Kidney epithelial cell (primary cell): ENCODE measurements around the gene IGLL1. TPM values are rescaled to one million over a fixed set of nuclear protein-coding genes. Genes with fewer than 3 reads are reported as not detected.
"Not testable (repeated sequence)": the region's sequence is repeated elsewhere in the genome, so short reads cannot be mapped to it uniquely, and the experiment has no call there.

ENCODE experiments used
- DNase-seq: peaks from one replicate; pipeline ENCODE4 v3.0.0-alpha.2; 2010; ENCODE audit warnings: low read depth
- H3K27me3 ChIP-seq: 2 replicates; pipeline ENCODE4 v1.6.0; 2011; ENCODE audit warnings: low read length; ENCODE audit not compliant: control insufficient read depth, insufficient read depth
- H3K36me3 ChIP-seq: 2 replicates; pipeline ENCODE4 v1.5.1; 2011; ENCODE audit warnings: low read length; ENCODE audit not compliant: control insufficient read depth, insufficient read depth
- H3K4me3 ChIP-seq: 2 replicates; pipeline ENCODE4 v1.5.1; 2011; ENCODE audit warnings: low read depth, mild to moderate bottlenecking, control low read depth, low read length
- total RNA-seq: library from RNA; depleted of rRNA; stranded (reverse); fragments of >200 nt; gene quantifications from 2 replicates; pipeline ENCODE4 v1.2.3, GENCODE V29; 2015
- TF ChIP-seq, protein P1 (sequence below): IDR thresholded peaks from 2 replicates; pipeline ENCODE4 v1.5.1; 2011; ENCODE audit warnings: mild to moderate bottlenecking, moderate library complexity, low read length, control low read depth, inconsistent platforms; ENCODE audit not compliant: insufficient read depth, poor library complexity, severe bottlenecking

The IGLL1 gene
- total RNA-seq, 1 donor from 2014 or later, result not detected

DNA sequence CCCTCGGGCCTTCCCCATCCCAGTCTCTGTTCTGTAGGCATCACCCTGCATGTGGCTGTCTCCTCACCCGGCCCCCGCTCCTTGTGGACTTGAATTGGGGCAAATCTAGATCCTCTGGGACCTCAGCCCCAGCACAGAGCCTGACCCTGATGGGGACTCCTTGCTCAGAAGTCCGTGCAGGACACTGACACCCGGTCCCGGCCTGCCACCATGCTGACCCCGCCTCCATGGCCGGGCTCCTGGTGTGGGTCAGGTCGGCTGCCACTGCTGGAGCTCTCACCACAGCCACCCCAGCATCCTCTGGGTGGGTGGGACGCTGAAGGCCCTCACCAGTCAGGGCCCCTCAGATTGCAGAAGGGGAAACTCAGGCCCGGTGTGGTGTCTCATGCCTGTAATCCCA lies 1.8 kb downstream of the IGLL1 start:
- H3K27me3 ChIP-seq, result no peaks in the 10 kb centered on the region
- no peak overlapping the region for H3K4me3 ChIP-seq
- TF ChIP-seq, protein P1, sequence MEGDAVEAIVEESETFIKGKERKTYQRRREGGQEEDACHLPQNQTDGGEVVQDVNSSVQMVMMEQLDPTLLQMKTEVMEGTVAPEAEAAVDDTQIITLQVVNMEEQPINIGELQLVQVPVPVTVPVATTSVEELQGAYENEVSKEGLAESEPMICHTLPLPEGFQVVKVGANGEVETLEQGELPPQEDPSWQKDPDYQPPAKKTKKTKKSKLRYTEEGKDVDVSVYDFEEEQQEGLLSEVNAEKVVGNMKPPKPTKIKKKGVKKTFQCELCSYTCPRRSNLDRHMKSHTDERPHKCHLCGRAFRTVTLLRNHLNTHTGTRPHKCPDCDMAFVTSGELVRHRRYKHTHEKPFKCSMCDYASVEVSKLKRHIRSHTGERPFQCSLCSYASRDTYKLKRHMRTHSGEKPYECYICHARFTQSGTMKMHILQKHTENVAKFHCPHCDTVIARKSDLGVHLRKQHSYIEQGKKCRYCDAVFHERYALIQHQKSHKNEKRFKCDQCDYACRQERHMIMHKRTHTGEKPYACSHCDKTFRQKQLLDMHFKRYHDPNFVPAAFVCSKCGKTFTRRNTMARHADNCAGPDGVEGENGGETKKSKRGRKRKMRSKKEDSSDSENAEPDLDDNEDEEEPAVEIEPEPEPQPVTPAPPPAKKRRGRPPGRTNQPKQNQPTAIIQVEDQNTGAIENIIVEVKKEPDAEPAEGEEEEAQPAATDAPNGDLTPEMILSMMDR, result no peak
- H3K36me3 ChIP-seq, result no peaks in the 10 kb centered on the region
- DNase-seq, result no peak

GRCh38 chr22:23576681-23577080 lies 3.4 kb downstream of the IGLL1 start:
- no peak for DNase-seq
- TF ChIP-seq, protein P1, result no peak
- no peaks in the 10 kb centered on the region for H3K36me3 ChIP-seq
- H3K4me3 ChIP-seq, result no peak overlapping the region
- no peaks in the 10 kb centered on the region for H3K27me3 ChIP-seq

- H3K36me3 ChIP-seq, result no peaks in the 10 kb centered on the region
- no peak overlapping the region for H3K4me3 ChIP-seq
- DNase-seq, result no peak
- TF ChIP-seq, protein P1, result no peak
- no peaks in the 10 kb centered on the region for H3K27me3 ChIP-seq
Measured at GRCh38 chr22:23575601-23576000, 4.5 kb downstream of the IGLL1 start.

DNA sequence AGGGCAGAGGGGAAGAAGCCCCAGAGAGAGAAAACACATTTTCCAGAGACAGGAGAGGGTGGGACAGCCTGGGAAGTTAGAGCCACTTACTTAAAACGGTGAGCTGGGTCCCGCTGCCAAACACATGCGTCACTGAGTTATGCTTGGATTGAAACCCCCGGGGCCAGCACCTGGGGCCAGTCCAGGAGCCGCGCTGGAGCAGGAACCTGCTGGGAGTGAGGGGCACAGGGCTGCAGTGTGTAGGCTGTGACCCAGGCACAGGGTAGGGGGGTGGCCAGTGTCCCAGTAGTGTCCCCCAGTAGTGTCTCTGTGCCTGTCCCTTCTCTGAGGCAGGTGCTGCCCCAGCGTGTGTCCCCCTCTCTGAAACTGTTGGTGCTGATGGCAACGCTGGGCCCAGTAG lies 5.2 kb downstream of the IGLL1 start:
- Histone ChIP-seq H3K4me3 (no peak overlapping the region), H3K36me3 (no peaks in the 10 kb centered on the region), H3K27me3 (no peaks in the 10 kb centered on the region)
- DNase-seq, result no peak
- TF ChIP-seq, protein P1, result no peak

GRCh38 chr22:23574371-23574811 lies 5.7 kb downstream of the IGLL1 start:
- H3K36me3 ChIP-seq, result no peaks in the 10 kb centered on the region
- H3K4me3 ChIP-seq, result no peak overlapping the region
- no peak for DNase-seq
- no peaks in the 10 kb centered on the region for H3K27me3 ChIP-seq
- TF ChIP-seq, protein P1, result no peak

DNA sequence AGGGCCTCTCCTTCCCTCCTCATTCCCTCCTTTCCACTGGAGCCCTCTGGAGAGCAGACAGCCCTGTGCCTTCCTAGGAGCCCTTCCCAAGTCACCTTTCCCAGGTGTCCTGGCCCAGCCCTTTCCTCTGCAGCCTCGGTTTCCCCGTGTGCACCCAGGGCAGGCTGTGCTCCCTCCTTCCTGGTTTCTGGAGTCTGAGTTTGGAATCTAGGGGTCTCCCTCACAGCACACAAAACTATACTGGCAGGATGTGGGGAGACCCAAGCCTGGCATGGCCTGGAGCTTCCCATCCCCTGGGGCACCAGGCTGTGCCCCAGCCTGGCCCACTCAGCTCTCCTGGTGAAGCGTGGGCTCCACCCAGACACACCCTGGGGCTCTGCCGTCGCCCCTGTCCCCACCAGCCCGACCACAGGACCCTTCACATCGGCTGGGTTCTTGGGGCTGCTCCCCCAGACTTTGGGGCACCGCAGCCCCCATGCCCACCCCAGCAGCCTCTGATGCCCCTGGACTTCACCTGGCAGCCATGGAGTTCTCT lies 6.3 kb downstream of the IGLL1 start:
- H3K4me3 ChIP-seq, DNase-seq, H3K36me3 ChIP-seq, H3K27me3 ChIP-seq: not testable (repeated sequence)

GRCh38 chr22:23573106-23573505 lies 7.0 kb downstream of the IGLL1 start:
- DNase-seq, H3K4me3 ChIP-seq, H3K27me3 ChIP-seq, H3K36me3 ChIP-seq: not testable (repeated sequence)
